ENCODE data around the gene FLYWCH1. TPM values are rescaled to one million over a fixed set of nuclear protein-coding genes. Genes with fewer than 3 reads are reported as not detected.
A peak's percentile ranks its signal among the peaks of the same experiment; 100 is the strongest.

The FLYWCH1 gene
- total RNA-seq, 1 experiment from 2014 or later = 32.6 TPM

- CTCF ChIA-PET = interaction anchor here (1.5 to 3.9 kb wide), 4 partner anchors 10 to 150 kb away, joined by 3 to 46 read pairs (median 34); partner anchors contain the start of gene KREMEN2
- Mint-ChIP-seq H3K27me3 (ENCODE audit: low read depth) (peaks cover 6% of the 10 kb centered on the region; the same call in 1 of the 2 replicates), H3K36me3 (no peaks in the 10 kb centered on the region), H3K27ac (no peak overlapping the region), H3K4me1 (peaks cover 24% of the 10 kb centered on the region), H3K4me3 (peak overlapping the region; percentile 79), H3K9me3 (no peaks in the 10 kb centered on the region)
- DNase-seq (ENCODE audit: low spot score) (peak; percentile 63), ATAC-seq (peak; percentile 4)
- POLR2A ChIA-PET = interaction anchor here (2.1 to 2.8 kb wide), 3 partner anchors 8 to 28 kb away, joined by 9 to 11 read pairs (median 9); partner anchors contain the start of gene PAQR4
- TF ChIP-seq ARID4B (CRISPR knock-in tag; IDR thresholded peaks at IDR 0.05; ENCODE audit: borderline replicate concordance) = peak; percentile 55; the same call in 1 of the 2 replicates
- TF ChIP-seq, protein P1, sequence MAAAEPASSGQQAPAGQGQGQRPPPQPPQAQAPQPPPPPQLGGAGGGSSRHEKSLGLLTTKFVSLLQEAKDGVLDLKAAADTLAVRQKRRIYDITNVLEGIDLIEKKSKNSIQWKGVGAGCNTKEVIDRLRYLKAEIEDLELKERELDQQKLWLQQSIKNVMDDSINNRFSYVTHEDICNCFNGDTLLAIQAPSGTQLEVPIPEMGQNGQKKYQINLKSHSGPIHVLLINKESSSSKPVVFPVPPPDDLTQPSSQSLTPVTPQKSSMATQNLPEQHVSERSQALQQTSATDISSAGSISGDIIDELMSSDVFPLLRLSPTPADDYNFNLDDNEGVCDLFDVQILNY (CRISPR knock-in tag; IDR thresholded peaks at IDR 0.05) = peak; percentile 28; the same call in 1 of the 2 replicates
- no peak for TF ChIP-seq PREB (CRISPR knock-in tag; IDR thresholded peaks at IDR 0.05; ENCODE audit: borderline replicate concordance)
- no peak for TF ChIP-seq ZBTB21 (CRISPR knock-in tag; IDR thresholded peaks at IDR 0.05; ENCODE audit: borderline replicate concordance)
Observed at GRCh38 chr16:2979669-2980226, 68.0 kb downstream of the FLYWCH1 start.

DNA sequence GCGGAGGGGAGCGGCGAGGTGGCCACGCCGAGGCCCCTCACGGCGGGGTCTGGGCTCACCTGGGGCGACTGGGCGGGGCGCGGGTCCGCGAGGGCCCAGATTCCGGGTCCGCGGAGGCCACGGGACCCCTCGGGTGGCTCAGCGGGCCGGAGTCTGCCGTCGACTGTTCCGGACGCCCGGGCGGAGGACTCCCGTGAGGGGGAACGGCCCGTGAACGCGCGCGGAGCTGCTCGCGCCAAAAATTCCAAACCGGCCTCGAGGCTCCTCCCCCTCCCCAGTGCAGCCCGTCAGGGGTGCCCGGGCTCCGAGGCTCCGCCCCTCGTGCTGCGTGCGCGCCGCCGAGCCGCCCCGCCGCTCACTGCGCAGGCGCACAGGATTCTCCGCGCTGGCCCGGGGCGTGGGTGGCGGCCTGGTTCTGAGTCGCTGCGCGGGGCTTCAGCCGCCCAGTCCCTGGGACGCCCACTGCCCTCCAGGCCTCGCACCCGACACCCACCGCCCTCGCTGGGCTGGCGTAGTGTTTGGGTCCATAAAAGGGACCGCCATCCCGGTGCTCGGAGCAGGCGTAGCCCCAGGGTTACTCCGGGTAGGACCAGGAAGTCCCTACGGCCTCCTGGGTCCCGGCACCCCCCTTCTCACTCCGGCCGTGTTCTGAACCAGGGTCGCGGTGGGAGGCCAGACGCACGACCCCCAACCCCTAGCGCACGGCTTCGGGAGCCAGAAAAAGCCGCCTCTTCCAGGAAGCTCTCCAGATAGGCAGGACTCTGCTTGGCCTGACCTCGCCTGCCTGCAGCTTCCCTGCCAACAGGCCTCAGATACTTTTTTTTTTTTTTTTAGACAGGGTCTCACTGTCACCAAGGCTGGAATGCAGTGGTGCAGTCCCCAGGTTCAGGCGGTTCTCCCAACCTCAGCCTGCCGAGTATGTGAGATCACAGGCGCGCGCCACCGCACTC is 68.8 kb downstream of the FLYWCH1 start, which contains the start of gene PKMYT1:
Gene PKMYT1 (minus strand): TSS at position 220 of the 950 bp plus-strand sequence. CDS start 789 bp downstream, outside the sequence.
- ChIA-PET CTCF (interaction anchor here (0.6 to 3.9 kb wide), 17 partner anchors 8 to 149 kb away, joined by 3 to 46 read pairs (median 4); partner anchors contain the start of genes KREMEN2 and TNFRSF12A), POLR2A (interaction anchor here (0.7 to 2.8 kb wide), 8 partner anchors 8 to 47 kb away, joined by 3 to 11 read pairs (median 5); partner anchors contain the start of gene PAQR4)
- TF ChIP-seq ZMAT4 (CRISPR knock-in tag; IDR thresholded peaks at IDR 0.05) (no peak), USF2 (CRISPR knock-in tag; IDR thresholded peaks at IDR 0.05) (peak; percentile 41; the same call in 1 of the 2 replicates), ZNF423 (CRISPR knock-in tag; IDR thresholded peaks at IDR 0.05) (peak; percentile 31; the same call in 1 of the 2 replicates), GABPB1 (CRISPR knock-in tag; IDR thresholded peaks at IDR 0.05) (peak; percentile 58; the same call in 1 of the 2 replicates), SP1 (CRISPR knock-in tag; conservative IDR thresholded peaks at IDR 0.05) (peak; percentile 83), ZNF532 (CRISPR knock-in tag; IDR thresholded peaks at IDR 0.05; ENCODE audit: borderline replicate concordance) (no peak), NR2C2 (CRISPR knock-in tag; IDR thresholded peaks at IDR 0.05) (no peak)
- TF ChIP-seq, protein P2, sequence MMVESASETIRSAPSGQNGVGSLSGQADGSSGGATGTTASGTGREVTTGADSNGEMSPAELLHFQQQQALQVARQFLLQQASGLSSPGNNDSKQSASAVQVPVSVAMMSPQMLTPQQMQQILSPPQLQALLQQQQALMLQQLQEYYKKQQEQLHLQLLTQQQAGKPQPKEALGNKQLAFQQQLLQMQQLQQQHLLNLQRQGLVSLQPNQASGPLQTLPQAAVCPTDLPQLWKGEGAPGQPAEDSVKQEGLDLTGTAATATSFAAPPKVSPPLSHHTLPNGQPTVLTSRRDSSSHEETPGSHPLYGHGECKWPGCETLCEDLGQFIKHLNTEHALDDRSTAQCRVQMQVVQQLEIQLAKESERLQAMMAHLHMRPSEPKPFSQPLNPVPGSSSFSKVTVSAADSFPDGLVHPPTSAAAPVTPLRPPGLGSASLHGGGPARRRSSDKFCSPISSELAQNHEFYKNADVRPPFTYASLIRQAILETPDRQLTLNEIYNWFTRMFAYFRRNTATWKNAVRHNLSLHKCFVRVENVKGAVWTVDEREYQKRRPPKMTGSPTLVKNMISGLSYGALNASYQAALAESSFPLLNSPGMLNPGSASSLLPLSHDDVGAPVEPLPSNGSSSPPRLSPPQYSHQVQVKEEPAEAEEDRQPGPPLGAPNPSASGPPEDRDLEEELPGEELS (CRISPR knock-in tag; IDR thresholded peaks at IDR 0.05) = peak; percentile 63; the same call in 1 of the 2 replicates
- TF ChIP-seq, protein P3, sequence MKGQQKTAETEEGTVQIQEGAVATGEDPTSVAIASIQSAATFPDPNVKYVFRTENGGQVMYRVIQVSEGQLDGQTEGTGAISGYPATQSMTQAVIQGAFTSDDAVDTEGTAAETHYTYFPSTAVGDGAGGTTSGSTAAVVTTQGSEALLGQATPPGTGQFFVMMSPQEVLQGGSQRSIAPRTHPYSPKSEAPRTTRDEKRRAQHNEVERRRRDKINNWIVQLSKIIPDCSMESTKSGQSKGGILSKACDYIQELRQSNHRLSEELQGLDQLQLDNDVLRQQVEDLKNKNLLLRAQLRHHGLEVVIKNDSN (CRISPR knock-in tag; IDR thresholded peaks at IDR 0.05) = no peak

More for the DNA sequence above, 68.8 kb downstream of the FLYWCH1 start, which contains the start of gene PKMYT1:
- H3K27me3 Mint-ChIP-seq (ENCODE audit: low read depth) = peaks cover 6% of the 10 kb centered on the region; the same call in 1 of the 2 replicates
- DNase-seq (ENCODE audit: low spot score) (peak; percentile 89), ATAC-seq (peak; percentile 72)
- peak within 1 kb of the TSS; percentile 79 for H3K4me3 Mint-ChIP-seq
- peak within 1 kb of the TSS; percentile 91 for H3K27ac Mint-ChIP-seq
- no peaks in the 10 kb centered on the region for H3K9me3 Mint-ChIP-seq
- H3K4me1 Mint-ChIP-seq = peaks cover 24% of the 10 kb centered on the region
- no peaks in the 10 kb centered on the region for H3K36me3 Mint-ChIP-seq

All from WTC11 (cell line).